Tibial artery (tissue), 4 donors: Measurements from ENCODE around the gene RIN1.

Experiments
- DNase-seq, 2 donors: peaks; one replicate each; pipeline ENCODE4 v3.0.0-alpha.2; 2019
- H3K27ac ChIP-seq, 2 donors: fragments of 200-600 bp; sonication (generic) in 1 of 2; 1 replicate in 1 of 2; 2 replicates in 1 of 2; pipeline ENCODE4 v1.5.1; 2018 to 2019; ENCODE audit warnings: mild to moderate bottlenecking in 1 of 2
- H3K27me3 ChIP-seq, 2 donors: fragments of 200-600 bp; sonication (generic) in 1 of 2; one replicate each; pipeline versions ENCODE4 v1.5.1 to v1.6.0; 2016 to 2019
- H3K36me3 ChIP-seq, 3 donors: fragments of 200-600 bp; sonication (generic) in 2 of 3; one replicate each; pipeline ENCODE4 v1.5.1; 2016 to 2019; ENCODE audit warnings: mild to moderate bottlenecking in 2 of 3
- H3K4me1 ChIP-seq, 4 donors: fragments of 200-600 bp; sonication (generic) in 2 of 4; 1 replicate in 3 of 4; 2 replicates in 1 of 4; pipeline ENCODE4 v1.5.1; 2016 to 2019
- H3K4me3 ChIP-seq, 2 donors: fragments of 200-600 bp; sonication (generic) in 1 of 2; 1 replicate in 1 of 2; 2 replicates in 1 of 2; pipeline ENCODE4 v1.5.1; 2018 to 2019; ENCODE audit warnings: mild to moderate bottlenecking in 2 of 2
- H3K9me3 ChIP-seq, 3 donors: fragments of 200-600 bp; sonication (generic) in 1 of 3; one replicate each; pipeline ENCODE4 v1.5.1; 2016 to 2019
- intact Hi-C: fragments of 100-400 bp; cut with DNase I; formaldehyde crosslinking; loops from one replicate; pipeline ENCODE4 v1.15.0; 2023; ENCODE audit warnings: low total_unique reads
- TF ChIP-seq, protein P1 (sequence below), 2 experiments: fragments of 200-600 bp in 1 of 2; fragments of 450-650 bp in 1 of 2; IDR thresholded peaks; one replicate each; pipeline ENCODE4 v1.5.1; 2017 to 2019; ENCODE audit warnings: antibody characterized with exemption in 2 of 2, mild to moderate bottlenecking in 1 of 2, moderate library complexity in 1 of 2

Gene RIN1

DNA sequence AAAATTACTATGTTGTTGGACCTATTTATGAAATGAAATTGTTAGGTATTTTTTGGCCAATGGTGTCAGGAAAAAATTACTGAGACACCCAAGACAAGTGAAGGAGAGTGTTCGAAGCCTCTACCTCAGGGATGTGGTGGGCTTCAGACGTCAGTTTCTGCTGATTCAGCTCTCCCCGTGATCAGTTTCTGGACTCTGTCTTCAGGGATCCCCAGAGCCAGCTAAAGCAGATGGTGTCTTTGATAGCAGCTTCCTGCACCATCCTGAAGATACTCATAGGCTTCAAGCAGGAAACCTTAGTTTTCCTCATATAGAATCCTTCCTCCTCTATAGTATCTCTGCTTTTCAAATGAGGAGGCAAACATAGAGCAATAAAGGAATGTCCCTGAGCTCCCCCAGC is 26.8 kb downstream of the RIN1 start:
- H3K4me1 ChIP-seq, result peaks cover 0 to 16% (median 10%) of the 10 kb centered on the region in 4 donors
- no peak overlapping the region for H3K27ac ChIP-seq
- H3K27me3 ChIP-seq, result peaks cover 0 to 8% of the 10 kb centered on the region in 2 donors
- H3K4me3 ChIP-seq, result no peak overlapping the region
- H3K9me3 ChIP-seq, result no peaks in the 10 kb centered on the region
- DNase-seq, result no peak
- TF ChIP-seq, protein P1, sequence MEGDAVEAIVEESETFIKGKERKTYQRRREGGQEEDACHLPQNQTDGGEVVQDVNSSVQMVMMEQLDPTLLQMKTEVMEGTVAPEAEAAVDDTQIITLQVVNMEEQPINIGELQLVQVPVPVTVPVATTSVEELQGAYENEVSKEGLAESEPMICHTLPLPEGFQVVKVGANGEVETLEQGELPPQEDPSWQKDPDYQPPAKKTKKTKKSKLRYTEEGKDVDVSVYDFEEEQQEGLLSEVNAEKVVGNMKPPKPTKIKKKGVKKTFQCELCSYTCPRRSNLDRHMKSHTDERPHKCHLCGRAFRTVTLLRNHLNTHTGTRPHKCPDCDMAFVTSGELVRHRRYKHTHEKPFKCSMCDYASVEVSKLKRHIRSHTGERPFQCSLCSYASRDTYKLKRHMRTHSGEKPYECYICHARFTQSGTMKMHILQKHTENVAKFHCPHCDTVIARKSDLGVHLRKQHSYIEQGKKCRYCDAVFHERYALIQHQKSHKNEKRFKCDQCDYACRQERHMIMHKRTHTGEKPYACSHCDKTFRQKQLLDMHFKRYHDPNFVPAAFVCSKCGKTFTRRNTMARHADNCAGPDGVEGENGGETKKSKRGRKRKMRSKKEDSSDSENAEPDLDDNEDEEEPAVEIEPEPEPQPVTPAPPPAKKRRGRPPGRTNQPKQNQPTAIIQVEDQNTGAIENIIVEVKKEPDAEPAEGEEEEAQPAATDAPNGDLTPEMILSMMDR (IDR thresholded peaks at IDR 0.05), result no peak
- H3K36me3 ChIP-seq, result no peaks in the 10 kb centered on the region
- intact Hi-C loops, result no loop called here

DNA sequence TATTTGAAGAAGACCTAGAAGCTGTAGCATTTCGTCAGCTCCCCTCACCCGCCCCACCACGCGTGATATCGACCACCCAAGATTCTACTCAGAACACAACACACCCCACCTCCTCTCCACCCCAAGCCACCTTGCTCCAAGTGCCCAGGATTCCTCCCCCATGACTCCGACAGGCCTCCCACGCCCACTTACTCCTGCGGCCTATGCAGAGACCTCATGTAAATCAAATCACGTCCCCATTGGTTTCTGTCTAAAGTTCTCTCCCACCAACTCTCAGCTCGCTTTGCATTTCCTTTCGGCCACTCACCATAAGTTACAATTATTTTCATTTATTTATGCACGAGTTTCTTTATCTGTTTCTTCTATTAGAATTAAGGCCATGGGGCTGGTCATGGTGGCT is 33.6 kb downstream of the RIN1 start:
- Histone ChIP-seq H3K4me3 (no peak overlapping the region), H3K9me3 (no peaks in the 10 kb centered on the region), H3K36me3 (no peaks in the 10 kb centered on the region), H3K27ac (no peak overlapping the region), H3K27me3 (no peaks in the 10 kb centered on the region), H3K4me1 (no peaks in the 10 kb centered on the region)
- intact Hi-C loops, result no loop called here
- DNase-seq, result no peak
- TF ChIP-seq, protein P1 (IDR thresholded peaks at IDR 0.05), result no peak

DNA sequence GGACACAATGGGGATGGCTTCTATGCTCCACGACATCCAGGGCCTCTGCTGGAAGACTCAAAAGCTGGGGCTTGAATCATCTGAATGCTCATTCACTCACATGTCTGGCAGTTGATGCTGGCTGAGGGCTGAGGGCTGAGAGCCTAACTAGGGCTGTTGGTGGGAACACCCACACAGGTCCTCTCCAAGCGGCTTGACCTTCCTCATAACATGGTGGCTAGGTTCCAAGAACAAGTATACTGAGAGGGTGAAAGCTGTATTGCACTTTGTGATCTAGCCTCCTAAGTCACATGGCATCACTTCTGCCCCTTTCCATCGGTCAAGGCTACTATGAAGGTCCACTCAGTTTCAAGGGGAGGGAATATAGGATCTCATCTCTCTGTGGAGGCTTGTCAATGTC is 37.0 kb downstream of the RIN1 start:
- no peaks in the 10 kb centered on the region for H3K36me3 ChIP-seq
- intact Hi-C loops, result no loop called here
- H3K4me3 ChIP-seq, result no peak overlapping the region
- no peaks in the 10 kb centered on the region for H3K4me1 ChIP-seq
- no peak overlapping the region for H3K27ac ChIP-seq
- H3K27me3 ChIP-seq, result peaks cover 0 to 33% of the 10 kb centered on the region in 2 donors
- no peaks in the 10 kb centered on the region for H3K9me3 ChIP-seq
- no peak for DNase-seq
- TF ChIP-seq, protein P1 (IDR thresholded peaks at IDR 0.05), result no peak

DNA sequence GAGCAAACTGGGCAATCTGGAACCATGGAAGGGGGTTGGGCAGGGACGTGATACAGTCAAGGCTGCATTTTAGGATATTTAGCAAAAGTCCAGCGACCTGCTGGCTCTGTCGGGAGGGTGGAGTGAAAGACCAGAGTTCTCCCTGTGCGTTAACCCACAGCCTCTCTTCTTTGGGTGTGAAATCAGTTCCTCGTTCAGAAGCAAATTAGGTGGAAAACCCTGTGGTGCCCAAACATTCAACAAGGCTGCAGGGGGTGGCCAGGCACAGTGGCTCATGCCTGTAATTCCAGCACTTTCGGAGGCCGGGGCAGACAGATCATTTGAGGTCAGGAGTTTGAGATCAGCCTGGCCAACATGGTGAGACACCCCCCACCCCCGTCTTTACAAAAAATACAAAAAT is 38.6 kb downstream of the RIN1 start:
- H3K36me3 ChIP-seq, result no peaks in the 10 kb centered on the region
- TF ChIP-seq, protein P1 (IDR thresholded peaks at IDR 0.05), result no peak
- no peak for DNase-seq
- no peaks in the 10 kb centered on the region for H3K4me1 ChIP-seq
- intact Hi-C loops, result no loop called here
- H3K9me3 ChIP-seq, result no peaks in the 10 kb centered on the region
- H3K4me3 ChIP-seq, result no peak overlapping the region
- H3K27me3 ChIP-seq, result peaks cover 0 to 48% of the 10 kb centered on the region in 2 donors
- H3K27ac ChIP-seq, result no peak overlapping the region

DNA sequence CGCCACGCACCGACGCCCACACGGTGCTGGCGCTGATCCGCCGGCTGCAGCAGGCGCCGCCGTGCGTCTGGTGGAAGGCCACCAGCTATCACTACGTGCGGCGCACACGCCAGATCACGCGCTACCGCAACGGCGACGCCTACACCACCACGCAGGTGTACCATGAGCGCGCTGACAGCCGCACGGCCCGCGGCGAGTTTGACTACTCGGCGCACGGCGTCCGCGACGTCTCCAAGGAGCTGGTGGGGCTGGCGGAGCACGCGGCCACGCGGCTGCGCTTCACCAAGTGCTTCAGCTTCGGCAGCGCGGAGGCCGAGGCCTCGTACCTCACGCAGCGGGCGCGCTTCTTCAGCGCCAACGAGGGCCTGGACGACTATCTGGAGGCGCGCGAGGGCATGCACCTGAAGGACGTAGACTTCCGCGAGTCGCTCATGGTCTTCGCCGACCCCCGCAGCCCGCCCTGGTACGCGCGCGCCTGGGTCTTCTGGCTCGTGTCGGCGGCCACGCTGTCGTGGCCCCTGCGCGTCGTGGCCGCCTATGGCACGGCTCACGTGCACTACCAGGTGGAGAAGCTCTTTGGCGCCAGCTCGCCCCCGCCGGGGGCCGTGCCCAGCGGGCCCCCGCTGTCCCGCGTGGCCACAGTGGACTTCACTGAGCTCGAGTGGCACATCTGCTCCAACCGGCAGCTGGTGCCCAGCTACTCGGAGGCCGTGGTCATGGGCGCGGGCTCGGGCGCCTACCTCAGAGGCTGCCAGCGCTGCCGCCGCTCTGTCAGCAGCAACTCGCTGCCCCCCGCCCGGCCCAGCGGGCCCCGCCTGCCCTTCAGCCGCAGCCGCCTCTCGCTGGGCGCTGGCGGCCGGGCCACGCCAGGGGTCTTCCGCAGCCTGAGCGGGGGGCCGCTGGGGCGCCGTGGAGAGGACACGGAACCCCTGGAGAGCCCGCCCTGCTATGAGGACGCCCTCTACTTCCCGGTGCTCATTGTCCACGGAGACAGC is 41.3 kb downstream of the RIN1 start:
- H3K36me3 ChIP-seq, result no peaks in the 10 kb centered on the region
- H3K27ac ChIP-seq, result no peak overlapping the region
- H3K4me3 ChIP-seq, result no peak overlapping the region
- no peaks in the 10 kb centered on the region for H3K9me3 ChIP-seq
- H3K27me3 ChIP-seq, result peaks cover 0 to 57% of the 10 kb centered on the region in 2 donors
- no peak for DNase-seq
- TF ChIP-seq, protein P1 (IDR thresholded peaks at IDR 0.05), result no peak
- intact Hi-C loops, result no loop called here
- peaks cover 0 to 16% (median 10%) of the 10 kb centered on the region in 4 donors for H3K4me1 ChIP-seq
